Activated T-helper 1 cell treated with anti-CD3 and anti-CD28 coated beads, Interleukin-12 subunit alpha, Interleukin-12 subunit beta, Interleukin-2, Interleukin-4 antibody, amounts not matched to agents 30 ng/mL and 10 ng/mL and 1 ng/mL, durations not matched to agents 14 hours and 24 hours and 36 hours (primary cell): ENCODE data around the gene NCAPG. TPM values are rescaled to one million over a fixed set of nuclear protein-coding genes. Genes with fewer than 3 reads are reported as not detected.
"Not testable (repeated sequence)": the region's sequence is repeated elsewhere in the genome, so short reads cannot be mapped to it uniquely, and the experiment has no call there.

ENCODE experiments used
- DNase-seq: peaks from one replicate; pipeline ENCODE4 v3.0.0; 2021; ENCODE audit warnings: low spot score
- H3K27ac Mint-ChIP-seq: one replicate; pipeline ENCODE4 v1.8.0; 2021; ENCODE audit warnings: mild to moderate bottlenecking, mixed read lengths
- H3K27me3 Mint-ChIP-seq: one replicate; pipeline ENCODE4 v1.8.0; 2022; ENCODE audit warnings: mild to moderate bottlenecking, moderate library complexity, mixed read lengths; ENCODE audit not compliant: insufficient read depth
- H3K36me3 Mint-ChIP-seq: one replicate; pipeline ENCODE4 v1.8.0; 2021; ENCODE audit warnings: low read depth, mixed read lengths
- H3K4me1 Mint-ChIP-seq: one replicate; pipeline ENCODE4 v1.8.0; 2021; ENCODE audit warnings: low read depth, mixed read lengths
- H3K4me3 Mint-ChIP-seq: one replicate; pipeline ENCODE4 v1.8.0; 2021; ENCODE audit warnings: mild to moderate bottlenecking, moderate library complexity, mixed read lengths
- H3K9me3 Mint-ChIP-seq: one replicate; pipeline ENCODE4 v1.8.0; 2021; ENCODE audit warnings: mixed read lengths
- intact Hi-C: fragments of 100-400 bp; cut with micrococcal nuclease; formaldehyde crosslinking; loops from one replicate; pipeline ENCODE4 v1.15.1; 2024
- total RNA-seq: library from RNA; stranded (reverse); gene quantifications from 2 replicates; pipeline ENCODE4 v1.2.3, GENCODE V29; 2022

The NCAPG gene
- total RNA-seq, 1 donor from 2014 or later, result 43.7 TPM

DNA sequence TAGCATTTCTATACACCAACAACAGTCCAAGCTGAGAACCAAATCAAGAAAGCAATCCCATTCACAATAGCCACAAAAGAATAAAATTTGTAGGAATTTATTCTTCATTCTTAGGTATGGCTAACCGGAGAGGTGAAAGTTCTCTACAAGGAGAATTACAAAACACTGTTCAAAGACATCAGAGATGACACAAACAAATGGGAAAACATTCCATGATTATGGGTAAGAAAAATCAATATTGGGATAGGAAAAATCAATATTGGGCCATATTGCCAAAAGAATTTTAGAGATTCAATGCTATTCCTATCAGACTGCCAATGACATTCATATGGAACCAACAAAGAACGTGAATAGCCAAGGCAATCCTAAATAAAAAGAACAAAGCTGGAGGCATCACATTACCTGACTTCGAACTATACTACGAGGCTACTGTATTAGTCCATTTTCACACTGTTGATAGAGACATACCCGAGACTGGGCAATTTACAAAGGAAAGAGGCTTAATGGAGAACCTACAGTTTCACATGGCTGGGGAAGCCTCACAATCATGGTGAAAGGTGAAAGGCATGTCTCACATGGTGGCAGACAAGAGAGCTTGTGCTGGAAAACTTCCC lies 49.1 kb downstream of the NCAPG start:
- no peak overlapping the region for H3K27ac Mint-ChIP-seq
- H3K36me3 Mint-ChIP-seq, result no peaks in the 10 kb centered on the region
- H3K27me3 Mint-ChIP-seq, result peaks cover 2% of the 10 kb centered on the region
- DNase-seq, result no peak
- H3K4me1 Mint-ChIP-seq, result no peaks in the 10 kb centered on the region
- H3K4me3 Mint-ChIP-seq, result no peak overlapping the region
- peaks cover 20% of the 10 kb centered on the region for H3K9me3 Mint-ChIP-seq
- intact Hi-C loops, result no loop called here

DNA sequence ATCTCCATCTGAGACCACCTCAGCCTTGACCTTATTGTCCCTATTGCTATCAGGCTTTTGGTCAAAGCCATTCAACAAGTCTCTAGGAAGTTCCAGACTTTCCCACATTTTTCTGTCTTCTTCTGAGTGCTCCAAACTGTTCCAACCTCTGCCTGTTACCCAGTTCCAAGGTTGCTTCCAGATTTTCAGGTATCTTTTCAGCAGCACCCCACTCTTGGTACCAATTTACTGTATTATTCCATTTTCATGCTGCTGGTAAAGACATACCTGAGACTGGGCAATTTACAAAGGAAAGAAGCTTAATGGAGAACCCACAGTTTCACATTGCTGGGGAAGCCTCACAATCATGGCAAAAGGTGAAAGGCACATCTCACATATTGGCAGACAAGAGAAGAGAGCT lies 51.1 kb downstream of the NCAPG start:
- H3K36me3 Mint-ChIP-seq, intact Hi-C loops: not testable (repeated sequence)

DNA sequence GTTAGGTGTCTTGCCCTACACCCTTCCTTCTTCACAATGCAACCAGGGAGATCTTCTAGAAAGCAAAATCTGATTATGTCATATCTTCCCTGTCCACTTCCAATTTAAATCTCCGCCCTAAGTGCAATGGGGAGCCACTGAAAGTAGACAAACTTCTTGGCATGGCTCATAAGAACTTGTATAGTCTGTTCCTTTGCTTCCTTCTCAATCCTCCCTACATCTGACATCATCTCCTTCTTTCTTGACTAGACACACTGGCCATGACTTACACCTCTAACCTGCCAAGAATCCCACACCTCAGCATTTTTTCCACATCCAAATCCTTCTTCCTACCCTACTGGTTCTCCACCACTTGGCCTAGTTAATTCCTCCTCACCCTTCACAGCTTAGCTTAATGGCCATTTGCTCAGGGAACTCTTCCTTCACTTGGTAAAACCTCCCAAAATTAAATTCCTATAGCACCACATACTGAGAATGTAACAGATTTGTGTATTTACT lies 55.1 kb downstream of the NCAPG start:
- H3K27me3 Mint-ChIP-seq, result no peaks in the 10 kb centered on the region
- no peaks in the 10 kb centered on the region for H3K4me1 Mint-ChIP-seq
- no peak for DNase-seq
- H3K4me3 Mint-ChIP-seq, result no peak overlapping the region
- intact Hi-C loops, result no loop called here
- H3K27ac Mint-ChIP-seq, result no peak overlapping the region
- no peaks in the 10 kb centered on the region for H3K36me3 Mint-ChIP-seq
- peaks cover 12% of the 10 kb centered on the region for H3K9me3 Mint-ChIP-seq

More for the DNA sequence above, 51.1 kb downstream of the NCAPG start:
- H3K4me1 Mint-ChIP-seq, DNase-seq, H3K27ac Mint-ChIP-seq, H3K4me3 Mint-ChIP-seq, H3K27me3 Mint-ChIP-seq: not testable (repeated sequence)
- H3K9me3 Mint-ChIP-seq, result peaks cover 20% of the 10 kb centered on the region

DNA sequence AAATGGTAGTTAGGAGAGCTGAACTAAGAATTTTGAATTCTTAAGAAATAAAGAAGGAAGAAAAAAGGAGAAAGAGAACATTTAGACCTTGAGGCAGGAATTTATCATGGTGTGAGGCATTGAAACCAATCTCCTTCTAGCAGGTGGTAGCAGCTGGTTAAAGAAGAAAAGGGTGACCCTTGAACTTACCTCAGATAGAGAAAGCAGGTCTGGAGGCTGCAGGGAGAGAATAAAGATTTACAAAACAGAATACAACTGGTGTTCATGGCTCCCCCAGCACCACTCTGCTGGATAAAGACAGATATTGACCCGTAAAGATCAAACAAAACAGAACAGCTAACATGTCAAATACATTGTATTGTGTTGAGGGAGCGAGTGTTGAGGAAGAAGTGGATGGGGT lies 56.0 kb downstream of the NCAPG start:
- H3K4me1 Mint-ChIP-seq, result no peaks in the 10 kb centered on the region
- no peak for DNase-seq
- H3K4me3 Mint-ChIP-seq, result no peak overlapping the region
- H3K9me3 Mint-ChIP-seq, result peaks cover 9% of the 10 kb centered on the region
- no peak overlapping the region for H3K27ac Mint-ChIP-seq
- intact Hi-C loops, result no loop called here
- no peaks in the 10 kb centered on the region for H3K27me3 Mint-ChIP-seq
- H3K36me3 Mint-ChIP-seq, result no peaks in the 10 kb centered on the region

DNA sequence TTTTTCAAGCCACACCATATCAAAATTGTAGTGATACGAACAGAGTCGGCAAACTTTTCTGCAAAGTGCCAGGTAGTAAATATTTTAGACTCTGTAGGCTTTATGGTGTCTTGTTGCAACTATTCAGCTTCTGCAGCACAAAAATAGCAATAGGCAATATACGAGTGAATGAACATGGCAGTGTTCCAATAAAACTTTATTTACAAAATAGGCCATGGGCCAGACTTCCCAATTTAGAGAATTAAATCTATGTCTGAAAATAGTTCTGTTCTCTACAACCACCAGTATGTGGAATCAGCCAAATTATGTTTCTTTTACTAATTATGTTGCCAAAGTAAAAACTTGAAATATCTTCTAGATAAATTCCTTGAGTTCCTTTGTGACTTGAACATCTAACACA lies 56.5 kb downstream of the NCAPG start:
- DNase-seq, result no peak
- H3K4me3 Mint-ChIP-seq, result no peak overlapping the region
- no peak overlapping the region for H3K27ac Mint-ChIP-seq
- H3K36me3 Mint-ChIP-seq, result no peaks in the 10 kb centered on the region
- H3K9me3 Mint-ChIP-seq, result peaks cover 5% of the 10 kb centered on the region
- H3K4me1 Mint-ChIP-seq, result no peaks in the 10 kb centered on the region
- H3K27me3 Mint-ChIP-seq, result no peaks in the 10 kb centered on the region
- intact Hi-C loops, result no loop called here

DNA sequence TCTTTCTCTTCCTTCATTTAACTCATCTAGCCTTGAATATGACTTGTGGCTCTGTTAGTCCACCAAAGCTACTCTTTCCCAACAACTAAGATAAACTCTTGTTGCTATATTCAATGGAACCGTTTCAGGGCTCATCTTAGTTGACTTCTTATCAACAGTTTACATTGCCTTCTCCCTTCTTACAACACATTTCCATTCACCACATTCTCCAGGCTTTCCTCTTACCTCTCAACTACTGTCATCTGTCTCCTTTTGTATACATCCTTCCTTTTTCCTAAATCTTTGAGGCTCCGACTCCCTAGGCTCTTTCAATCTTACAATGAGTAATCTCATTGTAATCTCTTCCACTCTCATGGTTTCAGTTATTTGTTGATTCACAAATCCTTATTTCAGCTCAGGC lies 58.5 kb downstream of the NCAPG start:
- Mint-ChIP-seq H3K27me3 (no peaks in the 10 kb centered on the region), H3K4me3 (no peak overlapping the region)

DNA sequence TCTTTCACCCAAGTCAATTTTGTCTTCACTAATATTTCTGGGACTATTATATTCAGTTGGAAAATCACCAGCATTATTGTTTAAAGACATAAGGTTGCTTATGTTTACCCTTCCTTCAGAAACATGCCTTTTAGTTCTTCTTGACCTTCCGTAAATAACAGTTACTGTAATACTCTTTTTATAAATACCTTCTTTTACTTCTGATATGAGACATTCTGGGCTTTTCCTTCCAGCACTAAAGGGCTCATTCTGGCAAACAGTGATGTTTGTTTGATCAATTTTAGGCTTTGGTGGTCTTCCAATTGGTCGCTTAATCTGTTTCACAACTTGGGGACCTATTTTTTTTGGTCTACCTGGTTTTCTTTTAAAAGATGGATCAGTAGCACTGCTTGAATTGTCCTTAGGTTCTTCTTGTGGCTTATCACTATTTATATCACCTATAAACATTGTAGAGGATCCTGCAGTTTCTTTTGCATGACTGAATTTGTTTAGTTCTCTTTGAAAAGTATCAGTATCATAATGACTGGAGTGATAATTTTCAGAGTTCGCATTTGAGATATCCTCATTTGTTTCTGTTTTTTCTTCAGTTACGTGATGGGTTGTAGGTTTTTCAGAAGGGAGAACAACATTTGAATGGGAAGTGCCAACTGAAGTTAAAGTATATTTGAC lies 64.8 kb downstream of the NCAPG start:
- Mint-ChIP-seq H3K36me3 (no peaks in the 10 kb centered on the region), H3K9me3 (no peaks in the 10 kb centered on the region)
- no peak for DNase-seq

More for the DNA sequence above, 58.5 kb downstream of the NCAPG start:
- Mint-ChIP-seq H3K36me3 (no peaks in the 10 kb centered on the region), H3K9me3 (no peaks in the 10 kb centered on the region), H3K27ac (no peak overlapping the region), H3K4me1 (no peaks in the 10 kb centered on the region)
- intact Hi-C loops, result no loop called here
- DNase-seq, result no peak

DNA sequence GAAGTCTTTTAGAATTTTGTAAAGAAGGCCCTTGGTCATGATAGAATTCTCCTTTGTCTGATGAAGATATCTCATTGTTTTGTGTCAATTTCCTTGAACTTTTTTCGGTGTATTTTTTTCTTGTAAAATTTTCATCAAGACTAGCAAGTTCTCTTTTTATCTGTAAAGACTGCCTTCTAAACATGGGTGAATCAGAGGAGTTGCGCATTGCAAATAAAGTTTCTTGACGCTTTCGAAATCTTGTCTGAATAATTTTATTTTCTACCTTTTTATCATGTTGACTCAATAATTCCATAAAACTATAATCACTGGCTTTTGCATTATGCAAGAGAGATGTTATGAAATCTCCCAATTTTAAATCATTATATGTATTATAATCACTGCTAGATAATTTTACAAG lies 66.2 kb downstream of the NCAPG start:
- H3K4me3 Mint-ChIP-seq, result no peak overlapping the region
- no peaks in the 10 kb centered on the region for H3K4me1 Mint-ChIP-seq
- H3K27ac Mint-ChIP-seq, result no peak overlapping the region
- H3K27me3 Mint-ChIP-seq, result no peaks in the 10 kb centered on the region
- no peaks in the 10 kb centered on the region for H3K9me3 Mint-ChIP-seq
- DNase-seq, result no peak
- no peaks in the 10 kb centered on the region for H3K36me3 Mint-ChIP-seq
- intact Hi-C loops, result no loop called here

More for the DNA sequence above, 64.8 kb downstream of the NCAPG start:
- Mint-ChIP-seq H3K4me3 (no peak overlapping the region), H3K27me3 (no peaks in the 10 kb centered on the region), H3K27ac (no peak overlapping the region), H3K4me1 (no peaks in the 10 kb centered on the region)
- intact Hi-C loops, result no loop called here

DNA sequence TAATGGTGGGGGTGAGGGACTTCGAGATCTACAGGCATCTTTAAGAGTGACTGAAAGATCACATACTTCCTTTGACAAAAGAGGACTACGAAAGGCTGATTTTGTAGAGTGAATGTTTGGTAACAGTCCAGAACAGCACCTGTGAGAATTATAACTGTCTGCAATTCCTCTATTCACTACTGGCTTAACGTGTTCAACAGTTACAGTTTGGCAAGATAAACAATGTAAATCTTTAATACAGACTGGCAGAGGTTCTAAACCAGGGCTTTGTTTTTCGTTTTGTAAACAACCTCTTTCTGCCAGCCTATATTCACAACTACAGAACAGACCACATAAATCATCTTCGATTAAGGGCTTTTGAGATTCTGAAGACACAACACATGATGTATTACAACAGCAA lies 66.9 kb downstream of the NCAPG start:
- Mint-ChIP-seq H3K4me3 (no peak overlapping the region), H3K4me1 (no peaks in the 10 kb centered on the region), H3K27me3 (no peaks in the 10 kb centered on the region), H3K27ac (no peak overlapping the region), H3K36me3 (no peaks in the 10 kb centered on the region), H3K9me3 (no peaks in the 10 kb centered on the region)
- intact Hi-C loops, result no loop called here
- no peak for DNase-seq

DNA sequence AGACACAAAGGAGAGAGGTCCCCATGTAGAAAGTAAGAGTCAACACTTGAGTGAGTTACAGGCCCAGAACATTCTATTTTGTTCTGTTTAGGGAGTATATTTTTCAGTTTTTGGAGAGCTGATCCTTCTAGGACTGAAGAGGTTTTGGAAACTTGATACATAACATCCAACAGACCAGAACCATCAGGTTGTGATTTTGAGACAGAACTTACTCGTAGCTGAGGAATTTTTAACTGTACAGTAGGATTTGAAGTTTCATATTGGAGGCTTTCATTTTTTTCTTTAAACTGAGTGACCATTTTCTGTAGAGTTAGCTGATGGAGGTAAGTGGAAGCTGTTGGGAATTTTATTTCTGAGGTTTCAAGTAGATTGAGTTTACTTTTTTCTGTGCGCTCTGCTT lies 73.3 kb downstream of the NCAPG start:
- no peak overlapping the region for H3K4me3 Mint-ChIP-seq
- no peaks in the 10 kb centered on the region for H3K27me3 Mint-ChIP-seq
- H3K4me1 Mint-ChIP-seq, result no peaks in the 10 kb centered on the region
- intact Hi-C loops, result no loop called here
- no peaks in the 10 kb centered on the region for H3K9me3 Mint-ChIP-seq
- H3K27ac Mint-ChIP-seq, result no peak overlapping the region
- H3K36me3 Mint-ChIP-seq, result no peaks in the 10 kb centered on the region
- DNase-seq, result no peak

DNA sequence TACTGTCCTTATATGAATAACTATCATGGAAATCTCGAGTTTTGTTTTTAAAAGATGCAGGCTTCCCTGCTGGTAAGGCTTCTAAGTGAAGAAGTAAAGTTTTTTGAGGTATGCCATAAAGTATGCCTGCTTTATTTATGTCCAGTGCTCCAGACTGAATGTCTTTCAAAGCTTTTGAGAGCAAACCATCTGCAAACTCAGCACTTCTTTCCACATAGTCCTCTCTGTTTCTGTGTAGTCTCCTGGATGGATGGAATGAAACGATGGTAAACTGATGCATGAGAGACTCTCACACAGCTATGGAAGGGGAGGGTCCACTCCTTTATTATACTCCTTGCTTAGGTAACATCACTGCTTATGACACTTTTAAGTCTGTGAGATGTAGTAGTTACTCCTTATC lies 73.7 kb downstream of the NCAPG start:
- Mint-ChIP-seq H3K4me1 (no peaks in the 10 kb centered on the region), H3K9me3 (no peaks in the 10 kb centered on the region), H3K27ac (no peak overlapping the region), H3K36me3 (no peaks in the 10 kb centered on the region), H3K4me3 (no peak overlapping the region), H3K27me3 (peaks cover 1% of the 10 kb centered on the region)
- no peak for DNase-seq
- intact Hi-C loops, result no loop called here

DNA sequence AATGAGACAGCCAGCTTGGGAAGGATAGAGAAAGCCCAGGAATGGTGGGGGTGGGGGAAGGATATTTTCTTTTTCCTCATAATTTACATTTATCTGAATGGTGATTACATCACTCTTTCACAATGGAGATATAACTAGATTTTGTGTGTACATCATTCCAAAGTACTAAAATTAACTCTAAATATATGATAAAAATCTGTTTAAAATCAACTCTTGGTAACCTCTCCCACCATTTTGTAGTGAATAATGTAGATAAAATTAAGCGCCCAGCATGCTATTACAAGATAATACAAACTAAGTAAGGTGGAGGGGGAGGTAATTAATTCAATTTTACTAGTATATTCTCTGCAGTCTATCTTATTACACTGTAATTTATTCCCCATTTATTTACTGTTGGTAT lies 78.9 kb downstream of the NCAPG start:
- peaks cover 2% of the 10 kb centered on the region for H3K27me3 Mint-ChIP-seq
- intact Hi-C loops, result no loop called here

DNA sequence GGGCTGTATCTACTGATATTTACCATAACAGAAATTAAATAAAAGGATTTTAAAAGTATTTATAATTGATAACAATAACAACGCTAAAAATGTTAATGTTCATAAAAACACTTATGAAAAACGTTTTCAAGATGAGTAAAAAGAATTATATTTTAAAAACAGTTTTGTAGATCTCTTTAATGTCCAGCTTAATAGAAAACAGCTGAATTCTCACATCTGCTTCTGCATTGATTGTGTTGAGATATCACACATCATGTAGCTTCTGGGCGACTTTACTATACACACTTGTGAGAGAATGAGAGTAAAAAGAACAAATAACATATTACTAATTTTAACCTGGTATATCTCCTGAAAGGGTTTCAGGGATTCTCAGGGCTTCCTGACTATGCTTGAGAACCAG lies 83.6 kb downstream of the NCAPG start:
- Mint-ChIP-seq H3K4me1 (no peaks in the 10 kb centered on the region), H3K9me3 (no peaks in the 10 kb centered on the region), H3K27ac (no peak overlapping the region), H3K4me3 (no peak overlapping the region), H3K27me3 (peaks cover 2% of the 10 kb centered on the region), H3K36me3 (no peaks in the 10 kb centered on the region)
- intact Hi-C loops, result no loop called here
- DNase-seq, result no peak

More for the DNA sequence above, 78.9 kb downstream of the NCAPG start:
- H3K4me3 Mint-ChIP-seq, result no peak overlapping the region
- H3K4me1 Mint-ChIP-seq, result no peaks in the 10 kb centered on the region
- H3K9me3 Mint-ChIP-seq, result no peaks in the 10 kb centered on the region
- DNase-seq, result no peak
- H3K27ac Mint-ChIP-seq, result no peak overlapping the region
- H3K36me3 Mint-ChIP-seq, result no peaks in the 10 kb centered on the region
